Endothelial cell of umbilical vein (primary cell): ENCODE measurements around the gene TBX1. TPM values are rescaled to one million over a fixed set of nuclear protein-coding genes. Genes with fewer than 3 reads are reported as not detected.

ENCODE experiments used
- BruUV-seq: library from RNA; stranded (reverse); fragments of 400-500 nt; replicated peaks from 2 replicates; lab custom pipeline; 2021; lab: Mats Ljungman, UMichigan
- CTCF ChIA-PET: fragments of 300-600, 350-600 bp; sonication (Branson Sonifier 250); formaldehyde crosslinking; loops from one replicate; lab custom pipeline; 2021; ENCODE audit warnings: antibody characterized with exemption, inconsistent platforms; lab: Charles Lee
- POLR2A ChIA-PET: fragments of 300-600, 350-600 bp; sonication (Branson Sonifier 250); formaldehyde crosslinking; loops from one replicate; lab custom pipeline; 2021; ENCODE audit warnings: antibody characterized with exemption, inconsistent platforms; lab: Charles Lee
- DNase-seq: peaks from one replicate; pipeline ENCODE4 v3.0.0-alpha.2; 2011; ENCODE audit warnings: low read depth, low spot score
- FAIRE-seq: peaks from 2 replicates; lab custom pipeline; 2011; peaks lifted over from hg19 to GRCh38; lab: Jason Lieb, UNC
- H2AFZ ChIP-seq: 2 replicates; pipeline ENCODE4 v1.6.0; 2012; ENCODE audit warnings: low read depth, low read length, control low read depth, inconsistent platforms
- H3K27ac ChIP-seq: 2 replicates; pipeline ENCODE4 v1.5.1; 2011; ENCODE audit warnings: low read depth, mild to moderate bottlenecking, control low read depth, low read length, moderate library complexity; ENCODE audit not compliant: insufficient read depth
- H3K27me3 ChIP-seq, 2 experiments: 2 replicates each; pipeline versions ENCODE4 v1.6.0 to v1.6.1; 2011; ENCODE audit warnings: low read length in 2 of 2, mixed read lengths in 1 of 2; ENCODE audit not compliant: control insufficient read depth in 2 of 2, insufficient read depth in 2 of 2
- H3K36me3 ChIP-seq, 2 experiments: 2 replicates in 1 of 2; 3 replicates in 1 of 2; pipeline ENCODE4 v1.5.1; 2011; ENCODE audit warnings: low read length in 2 of 2, mild to moderate bottlenecking in 1 of 2, moderate library complexity in 1 of 2; ENCODE audit not compliant: control insufficient read depth in 2 of 2, insufficient read depth in 2 of 2; ENCODE audit errors: extremely low read depth in 1 of 2
- H3K4me1 ChIP-seq: 3 replicates; pipeline ENCODE4 v1.5.1; 2011; ENCODE audit warnings: mild to moderate bottlenecking, low read length; ENCODE audit not compliant: control insufficient read depth, insufficient read depth; ENCODE audit errors: extremely low read depth
- H3K4me2 ChIP-seq: 2 replicates; pipeline ENCODE4 v1.6.1; 2011; ENCODE audit warnings: low read length, control low read depth, mixed read lengths; ENCODE audit not compliant: insufficient read depth
- H3K4me3 ChIP-seq, 3 experiments: fragments of 200-600 bp in 1 of 3; sonication (generic), shearing (Covaris generic) in 1 of 3; replicated peaks in 1 of 3; 2 replicates each; pipeline ENCODE4 v1.5.1; 2011 to 2016; ENCODE audit warnings: control low read depth in 3 of 3, low read length in 3 of 3, mild to moderate bottlenecking in 2 of 3, inconsistent platforms in 1 of 3, low read depth in 1 of 3, moderate library complexity in 1 of 3; ENCODE audit not compliant: insufficient read depth in 1 of 3
- H3K79me2 ChIP-seq: 2 replicates; pipeline ENCODE4 v1.6.0; 2012; ENCODE audit warnings: low read length, inconsistent platforms; ENCODE audit not compliant: control insufficient read depth, insufficient read depth
- H3K9ac ChIP-seq: replicated peaks from 2 replicates; pipeline ENCODE3; 2011; ENCODE audit warnings: low read length, control low read depth; ENCODE audit not compliant: insufficient read depth; ENCODE audit errors: extremely low read depth
- H3K9me1 ChIP-seq: replicated peaks from 3 replicates; pipeline ENCODE4 v1.6.0; 2011; ENCODE audit warnings: mild to moderate bottlenecking, low read length; ENCODE audit not compliant: control insufficient read depth, insufficient read depth; ENCODE audit errors: extremely low read depth
- H3K9me3 ChIP-seq: replicated peaks from 2 replicates; pipeline ENCODE4 v1.5.1; 2012; ENCODE audit warnings: low read length, inconsistent platforms; ENCODE audit not compliant: control insufficient read depth, insufficient read depth
- H4K20me1 ChIP-seq: replicated peaks from 2 replicates; pipeline ENCODE3; 2011; ENCODE audit warnings: mild to moderate bottlenecking, low read length; ENCODE audit not compliant: control insufficient read depth, insufficient read depth; ENCODE audit errors: extremely low read depth
- CTCF ChIP-seq, 2 donors: IDR thresholded peaks; 1 replicate in 1 of 2; 2 replicates in 1 of 2; pipeline ENCODE4 v1.5.1; 2011; ENCODE audit warnings: low read length in 2 of 2, mild to moderate bottlenecking in 2 of 2, moderate library complexity in 2 of 2, control low read depth in 1 of 2, inconsistent platforms in 1 of 2, low read depth in 1 of 2; ENCODE audit not compliant: insufficient read depth in 1 of 2; ENCODE audit errors: extremely low read depth in 1 of 2
- EZH2 ChIP-seq: IDR thresholded peaks from 2 replicates; pipeline ENCODE4 v1.6.1; 2012; ENCODE audit warnings: borderline replicate concordance, low read depth, mild to moderate bottlenecking, moderate library complexity, low read length, inconsistent platforms; ENCODE audit not compliant: severe bottlenecking
- FOS ChIP-seq: IDR thresholded peaks from 2 replicates; pipeline ENCODE4 v1.6.1; 2011; ENCODE audit warnings: mild to moderate bottlenecking, low read length, moderate library complexity, borderline replicate concordance; ENCODE audit not compliant: insufficient read depth
- GATA2 ChIP-seq: IDR thresholded peaks from 2 replicates; pipeline ENCODE4 v1.7.0; 2011; ENCODE audit warnings: low read depth, mild to moderate bottlenecking, moderate library complexity, mixed read lengths, low read length; ENCODE audit not compliant: insufficient read length, insufficient read depth
- JUN ChIP-seq: IDR thresholded peaks from 2 replicates; pipeline ENCODE4 v1.6.1; 2011; ENCODE audit warnings: borderline replicate concordance, low read depth; ENCODE audit not compliant: insufficient read length, insufficient read depth
- MAX ChIP-seq: IDR thresholded peaks from 2 replicates; pipeline ENCODE4 v1.6.1; 2011; ENCODE audit not compliant: insufficient read depth, insufficient read length
- MYC ChIP-seq: IDR thresholded peaks from one replicate; pipeline ENCODE4 v1.6.1; 2011; ENCODE audit warnings: mild to moderate bottlenecking, low read depth, low read length
- POLR2A ChIP-seq: IDR thresholded peaks from 2 replicates; pipeline ENCODE4 v1.6.1; 2012; ENCODE audit warnings: low read depth, mild to moderate bottlenecking, control low read depth, low read length
- POLR2AphosphoS5 ChIP-seq: IDR thresholded peaks from 2 replicates; pipeline ENCODE4 v1.6.1; 2012; ENCODE audit warnings: low read depth, mild to moderate bottlenecking, control low read depth, low read length, moderate library complexity; ENCODE audit not compliant: insufficient read depth
- dilution Hi-C: fragments of 300-500 bp; cut with MboI; formaldehyde crosslinking; loops from one replicate; pipeline ENCODE4 v1.15.0; 2019; ENCODE audit warnings: low sequenced_read_pairs; ENCODE audit not compliant: extremely low pct_ligation_motif_present
- intact Hi-C: fragments of 100-400 bp; cut with micrococcal nuclease; formaldehyde crosslinking; loops from one replicate; pipeline ENCODE4 v1.10.0; 2022
- polyA plus RNA-seq, 4 experiments: library from polyadenylated mRNA; depleted of rRNA in 3 of 4; stranded (reverse) in 3 of 4; unstranded in 1 of 4; fragments of >200 nt; gene quantifications; 2 replicates each; pipeline versions ENCODE4 v1.2.1 to v1.2.3, GENCODE V29; 2011 to 2012; ENCODE audit warnings: missing spikeins in 1 of 4
- total RNA-seq: library from RNA; stranded (reverse); gene quantifications from 2 replicates; pipeline ENCODE4 v1.2.3, GENCODE V29; 2021

Gene TBX1
- total and polyA plus RNA-seq, 2 donors (not counting 3 experiments of a cell fraction or from before 2014, with no cell fraction given) = 11.0 to 30.2 TPM

DNA sequence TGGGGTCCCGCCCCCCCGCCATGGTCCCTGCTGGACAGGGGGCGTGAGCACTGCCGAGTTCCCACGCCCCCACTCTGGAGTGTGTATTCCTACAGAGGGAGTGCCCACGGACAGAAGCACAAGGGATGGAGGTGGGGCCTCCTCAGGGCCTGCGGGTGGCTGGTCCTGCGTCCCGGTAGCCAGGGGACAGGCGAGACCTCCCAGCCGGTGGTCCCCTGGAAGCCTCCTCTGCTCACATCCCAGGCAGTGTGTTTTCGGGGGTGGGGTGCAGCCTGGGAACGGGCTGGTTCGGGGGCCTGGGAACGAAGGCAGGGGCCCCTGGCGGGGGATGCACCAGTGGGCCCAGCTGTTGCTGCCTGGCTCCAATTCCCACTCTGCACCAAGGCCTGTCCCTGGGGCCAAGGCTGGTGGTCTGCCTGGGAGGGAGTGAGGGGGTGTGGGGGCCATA lies 21.1 kb upstream of the TBX1 start:
- BruUV-seq = no TSS peak
- Histone ChIP-seq H3K4me3 (no peak overlapping the region), H3K9me1 (no peaks in the 10 kb centered on the region), H3K79me2 (no peaks in the 10 kb centered on the region), H3K36me3 (no peaks in the 10 kb centered on the region), H3K4me2 (no peak overlapping the region), H3K27me3 (no peaks in the 10 kb centered on the region), H3K9ac (no peak overlapping the region), H3K9me3 (no peaks in the 10 kb centered on the region), H3K4me1 (no peaks in the 10 kb centered on the region), H3K27ac (no peak overlapping the region), H2AFZ (no peak overlapping the region), H4K20me1 (no peaks in the 10 kb centered on the region)
- CTCF ChIA-PET = interaction anchor here (1.1 to 2.4 kb wide), 2 partner anchors 9 to 171 kb away, joined by 5 to 13 read pairs; no protein-coding TSS in a partner anchor
- dilution Hi-C loops = no loop called here
- FAIRE-seq (no peak), DNase-seq (no peak)
- POLR2A ChIA-PET = no interaction called here
- intact Hi-C loops = no loop called here
- TF ChIP-seq JUN = no peak
- TF ChIP-seq MAX = no peak
- no peak for TF ChIP-seq MYC
- no peak for TF ChIP-seq POLR2AphosphoS5
- TF ChIP-seq POLR2A = no peak
- TF ChIP-seq GATA2 = no peak
- TF ChIP-seq CTCF (IDR thresholded peaks at IDR 0.05; ENCODE audit: extremely low read depth in 1 of 2, insufficient read depth in 1 of 2, low read depth in 1 of 2, low read length in 2 of 2) = no peak
- no peak for TF ChIP-seq FOS
- TF ChIP-seq EZH2 = no peak
